ENCODE data around the gene HECA.
A peak's percentile ranks its signal among the peaks of the same experiment; 100 is the strongest.

Gene HECA

DNA sequence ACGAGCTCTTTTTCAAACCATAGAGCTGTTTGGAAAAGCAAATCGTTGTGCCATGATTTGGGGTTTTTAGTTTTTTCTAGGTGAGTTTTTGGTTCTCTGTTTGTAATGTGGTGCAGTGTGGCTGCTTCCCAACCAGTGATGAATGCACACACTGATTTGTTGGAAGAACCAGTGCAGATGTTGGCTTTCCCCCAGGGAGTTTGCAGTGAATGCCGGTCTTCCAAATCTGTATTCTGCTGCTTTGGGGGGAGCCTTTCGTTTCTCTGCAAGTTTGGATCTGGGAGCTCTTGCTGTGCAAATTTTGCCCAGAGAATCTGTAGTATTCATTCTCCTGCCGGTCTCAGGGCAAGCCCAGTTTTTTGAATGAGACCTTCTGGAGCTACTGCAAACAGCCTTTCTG, 14.5 kb downstream of the HECA start:
- no peaks in the 10 kb centered on the region for H3K9me3 Mint-ChIP-seq
- peaks cover 48% of the 10 kb centered on the region for H3K4me1 Mint-ChIP-seq
- H3K4me3 Mint-ChIP-seq: no peak overlapping the region
- TF ChIP-seq CTCF (IDR thresholded peaks at IDR 0.05; ENCODE audit: unreplicated experiment in 3 of 3): no peak
- H3K27ac Mint-ChIP-seq: peak overlapping the region in 2 of 3 experiments; percentile 56 to 66
- H3K27me3 Mint-ChIP-seq (ENCODE audit: low read depth): no peaks in the 10 kb centered on the region
- no peaks in the 10 kb centered on the region for H3K36me3 Mint-ChIP-seq (ENCODE audit: low read depth)

GRCh38 chr6:139150920-139151319, 16.0 kb downstream of the HECA start:
- H3K27me3 Mint-ChIP-seq (ENCODE audit: low read depth): no peaks in the 10 kb centered on the region
- H3K4me3 Mint-ChIP-seq: no peak overlapping the region
- H3K36me3 Mint-ChIP-seq (ENCODE audit: low read depth): no peaks in the 10 kb centered on the region
- TF ChIP-seq CTCF (IDR thresholded peaks at IDR 0.05; ENCODE audit: unreplicated experiment in 3 of 3): no peak
- H3K9me3 Mint-ChIP-seq: no peaks in the 10 kb centered on the region
- peaks cover 41% of the 10 kb centered on the region for H3K4me1 Mint-ChIP-seq
- peak overlapping the region; percentile 59 to 86 (median 67) for H3K27ac Mint-ChIP-seq

GRCh38 chr6:139151425-139152087, 16.7 kb downstream of the HECA start:
- Mint-ChIP-seq H3K36me3 (ENCODE audit: low read depth) (no peaks in the 10 kb centered on the region), H3K4me3 (no peak overlapping the region)

GRCh38 chr6:139152088-139152891, 17.4 kb downstream of the HECA start:
- peaks cover 46% of the 10 kb centered on the region for H3K4me1 Mint-ChIP-seq
- H3K36me3 Mint-ChIP-seq (ENCODE audit: low read depth): peaks cover under 1% of the 10 kb centered on the region
- no peaks in the 10 kb centered on the region for H3K9me3 Mint-ChIP-seq
- TF ChIP-seq CTCF (IDR thresholded peaks at IDR 0.05; ENCODE audit: unreplicated experiment in 3 of 3): no peak
- no peak overlapping the region for H3K4me3 Mint-ChIP-seq
- no peaks in the 10 kb centered on the region for H3K27me3 Mint-ChIP-seq (ENCODE audit: low read depth)
- H3K27ac Mint-ChIP-seq: peak overlapping the region; percentile 6 to 86 (median 25)

More at GRCh38 chr6:139151425-139152087, 16.7 kb downstream of the HECA start:
- no peaks in the 10 kb centered on the region for H3K9me3 Mint-ChIP-seq
- peaks cover 43% of the 10 kb centered on the region for H3K4me1 Mint-ChIP-seq
- peak overlapping the region; percentile 59 to 86 (median 67) for H3K27ac Mint-ChIP-seq
- H3K27me3 Mint-ChIP-seq (ENCODE audit: low read depth): no peaks in the 10 kb centered on the region
- no peak for TF ChIP-seq CTCF (IDR thresholded peaks at IDR 0.05; ENCODE audit: unreplicated experiment in 3 of 3)

GRCh38 chr6:139152892-139153271, 18.0 kb downstream of the HECA start:
- peaks cover 5% of the 10 kb centered on the region for H3K36me3 Mint-ChIP-seq (ENCODE audit: low read depth)
- no peak overlapping the region for H3K27ac Mint-ChIP-seq
- no peaks in the 10 kb centered on the region for H3K9me3 Mint-ChIP-seq
- no peaks in the 10 kb centered on the region for H3K27me3 Mint-ChIP-seq (ENCODE audit: low read depth)
- H3K4me3 Mint-ChIP-seq: no peak overlapping the region
- H3K4me1 Mint-ChIP-seq: peaks cover 46% of the 10 kb centered on the region
- no peak for TF ChIP-seq CTCF (IDR thresholded peaks at IDR 0.05; ENCODE audit: unreplicated experiment in 3 of 3)

All from nephron (organoid).